B cell (primary cell): ENCODE results near the gene IPCEF1. TPM values are rescaled to one million over a fixed set of nuclear protein-coding genes. Genes with fewer than 3 reads are reported as not detected.

Source experiments
- ATAC-seq: fragments of 200-7000 bp; cut with Tn5 transposase; one replicate; pipeline ENCODE4 v1.10.0; 2021; ENCODE audit warnings: low read depth, mild to moderate bottlenecking, moderate number of reproducible peaks, moderate library complexity
- CTCF ChIA-PET: fragments of 350-600 bp; sonication (Branson Sonifier 250); formaldehyde crosslinking; loops from one replicate; lab custom pipeline; 2021; ENCODE audit warnings: antibody characterized with exemption, inconsistent platforms; lab: Charles Lee
- POLR2A ChIA-PET: fragments of 350-600 bp; sonication (Branson Sonifier 250); formaldehyde crosslinking; loops from one replicate; lab custom pipeline; 2021; ENCODE audit warnings: antibody characterized with exemption; lab: Charles Lee
- DNase-seq: peaks from one replicate; pipeline ENCODE4 v3.0.0; 2013
- H2AFZ ChIP-seq: 2 replicates; pipeline ENCODE4 v1.6.1; 2012; ENCODE audit warnings: mild to moderate bottlenecking, low read depth, low read length; ENCODE audit not compliant: insufficient read depth, poor library complexity, severe bottlenecking
- H3K27ac ChIP-seq, 2 donors: 1 replicate in 1 of 2; 2 replicates in 1 of 2; pipeline ENCODE4 v1.5.1; 2012 to 2013; ENCODE audit warnings: low read length in 2 of 2, mild to moderate bottlenecking in 2 of 2, moderate library complexity in 1 of 2
- H3K27me3 ChIP-seq, 4 experiments: fragments of 200-600 bp in 1 of 4; sonication (generic) in 1 of 4; replicated peaks in 1 of 4; 1 replicate in 2 of 4; 2 replicates in 2 of 4; pipeline versions ENCODE4 v1.6.1 to v1.7.0; 2013 to 2016; ENCODE audit warnings: low read length in 3 of 4, mild to moderate bottlenecking in 2 of 4, mixed read lengths in 1 of 4, moderate library complexity in 1 of 4; ENCODE audit not compliant: insufficient read depth in 4 of 4, control insufficient read depth in 3 of 4; ENCODE audit errors: control extremely low read depth in 1 of 4
- H3K36me3 ChIP-seq, 2 experiments: replicated peaks in 1 of 2; 1 replicate in 1 of 2; 2 replicates in 1 of 2; pipeline versions ENCODE4 v1.6.1 to v1.7.1; 2013; ENCODE audit warnings: low read length in 1 of 2; ENCODE audit not compliant: insufficient read depth in 2 of 2, control insufficient read depth in 1 of 2; ENCODE audit errors: control extremely low read depth in 1 of 2, extremely low read depth in 1 of 2
- H3K4me1 ChIP-seq, 2 donors: fragments of 200-600 bp in 1 of 2; sonication (generic) in 1 of 2; 1 replicate in 1 of 2; 2 replicates in 1 of 2; pipeline versions ENCODE4 v1.5.1 to v1.6.1; 2013 to 2017; ENCODE audit warnings: low read length in 2 of 2; ENCODE audit not compliant: control insufficient read depth in 2 of 2, insufficient read depth in 2 of 2
- H3K4me2 ChIP-seq: replicated peaks from 2 replicates; pipeline ENCODE3; 2012; ENCODE audit warnings: mild to moderate bottlenecking, low read depth, low read length; ENCODE audit not compliant: poor library complexity, severe bottlenecking
- H3K4me3 ChIP-seq, 5 experiments: fragments of 200-600 bp in 1 of 5; sonication (generic) in 1 of 5; 1 replicate in 3 of 5; 2 replicates in 2 of 5; pipeline versions ENCODE4 v1.5.1 to v1.7.0; 2011 to 2016; ENCODE audit warnings: low read length in 4 of 5, mild to moderate bottlenecking in 4 of 5, low read depth in 2 of 5, control low read depth in 1 of 5, moderate library complexity in 1 of 5; ENCODE audit not compliant: insufficient read depth in 1 of 5; ENCODE audit errors: control extremely low read depth in 1 of 5, extremely low read depth in 1 of 5
- H3K79me2 ChIP-seq: fragments of 200-600 bp; sonication (generic); one replicate; pipeline ENCODE4 v1.6.0; 2016; ENCODE audit warnings: low read length; ENCODE audit not compliant: control insufficient read depth, insufficient read depth
- H3K9ac ChIP-seq: fragments of 200-600 bp; sonication (generic); 2 replicates; pipeline ENCODE4 v1.6.1; 2017; ENCODE audit warnings: mild to moderate bottlenecking, low read length, moderate library complexity
- H3K9me3 ChIP-seq, 3 donors: one replicate each; pipeline versions ENCODE4 v1.6.1 to v1.7.1; 2013; ENCODE audit warnings: low read length in 2 of 3; ENCODE audit not compliant: control insufficient read depth in 2 of 3, insufficient read depth in 1 of 3; ENCODE audit errors: control extremely low read depth in 1 of 3
- H4K20me1 ChIP-seq: 2 replicates; pipeline ENCODE4 v1.6.0; 2012; ENCODE audit warnings: mild to moderate bottlenecking, low read length; ENCODE audit not compliant: insufficient read depth, control insufficient read depth, poor library complexity, severe bottlenecking
- H3K27ac Mint-ChIP-seq: one replicate; pipeline ENCODE4 v1.8.0; 2021; ENCODE audit warnings: mixed read lengths
- H3K27me3 Mint-ChIP-seq: one replicate; pipeline ENCODE4 v1.8.0; 2021; ENCODE audit warnings: mixed read lengths
- H3K4me1 Mint-ChIP-seq: one replicate; pipeline ENCODE4 v1.8.0; 2021; ENCODE audit warnings: mixed read lengths
- H3K4me3 Mint-ChIP-seq: one replicate; pipeline ENCODE4 v1.8.0; 2021; ENCODE audit warnings: mixed read lengths
- H3K9me3 Mint-ChIP-seq: one replicate; pipeline ENCODE4 v1.8.0; 2022; ENCODE audit warnings: mixed read lengths; ENCODE audit not compliant: insufficient read depth
- EZH2 ChIP-seq: IDR thresholded peaks from 2 replicates; pipeline ENCODE4 v1.6.1; 2012; ENCODE audit warnings: borderline replicate concordance, low read depth, mild to moderate bottlenecking, moderate library complexity, low read length; ENCODE audit not compliant: insufficient read depth, poor library complexity, severe bottlenecking
- WGBS: methylation state at CpG from one replicate; pipeline ENCODE4 v1.1.5; 2013; ENCODE audit warnings: missing lambda C conversion rate; ENCODE audit not compliant: insufficient coverage; 5-methylcytosine and 5-hydroxymethylcytosine counted together
- intact Hi-C: fragments of 100-400 bp; cut with micrococcal nuclease; formaldehyde crosslinking; loops from one replicate; pipeline ENCODE4 v1.10.0; 2022
- polyA plus RNA-seq: library from polyadenylated mRNA; depleted of rRNA; stranded (reverse); fragments of >200 nt; gene quantifications from 2 replicates; pipeline ENCODE4 v1.2.3, GENCODE V29; 2012
- total RNA-seq, 2 donors: library from RNA; stranded (reverse); fragments of 120-200 nt in 1 of 2; gene quantifications; 1 replicate in 1 of 2; 2 replicates in 1 of 2; pipeline versions ENCODE4 v1.2.3 to v1.2.4, GENCODE V29; 2013 to 2022
- TF ChIP-seq, protein P1 (sequence below): fragments of 200-600 bp; IDR thresholded peaks from one replicate; pipeline ENCODE4 v1.8.0; 2022; ENCODE audit warnings: antibody characterized with exemption, mild to moderate bottlenecking

The IPCEF1 gene
- total and polyA plus RNA-seq, 2 donors (not counting 1 experiment from before 2014, with no cell fraction given) = 0.22 to 0.94 TPM

DNA sequence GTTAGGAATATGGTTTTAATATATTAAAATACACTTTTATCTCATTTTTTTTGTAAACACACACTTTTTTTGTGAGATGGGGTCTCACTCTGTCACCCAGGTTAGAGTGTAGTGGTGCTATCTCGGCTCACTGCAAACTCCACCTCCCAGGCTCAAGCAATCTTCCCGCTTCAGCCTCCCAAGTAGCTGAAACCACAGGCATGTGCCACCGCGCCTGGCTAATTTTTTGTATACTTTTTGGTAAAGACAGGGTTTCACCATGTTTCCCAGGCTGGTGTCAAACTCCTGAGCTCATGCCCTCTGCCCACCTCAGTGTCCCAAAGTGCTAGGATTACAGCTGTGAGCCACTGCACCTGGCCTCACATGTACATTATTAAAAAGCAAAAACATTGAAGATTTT is 10.8 kb downstream of the IPCEF1 start:
- Histone ChIP-seq H3K9me3 (peaks cover 0 to 6% (median 4%) of the 10 kb centered on the region in 3 donors), H3K79me2 (no peaks in the 10 kb centered on the region), H2AFZ (no peak overlapping the region), H4K20me1 (no peaks in the 10 kb centered on the region), H3K4me1 (no peaks in the 10 kb centered on the region), H3K36me3 (no peaks in the 10 kb centered on the region), H3K4me2 (no peak overlapping the region), H3K9ac (no peak overlapping the region), H3K27me3 (no peaks in the 10 kb centered on the region), H3K27ac (no peak overlapping the region), H3K4me3 (no peak overlapping the region)
- H3K4me3 Mint-ChIP-seq = no peak overlapping the region
- WGBS = 93% methylated on average over 4 of the region's 4 CpGs
- no peaks in the 10 kb centered on the region for H3K9me3 Mint-ChIP-seq
- ChIA-PET POLR2A (no interaction called here), CTCF (no interaction called here)
- DNase-seq (no peak), ATAC-seq (no peak)
- TF ChIP-seq EZH2 = no peak
- H3K27ac Mint-ChIP-seq = no peak overlapping the region
- H3K4me1 Mint-ChIP-seq = no peaks in the 10 kb centered on the region
- intact Hi-C loops = no loop called here
- no peaks in the 10 kb centered on the region for H3K27me3 Mint-ChIP-seq

DNA sequence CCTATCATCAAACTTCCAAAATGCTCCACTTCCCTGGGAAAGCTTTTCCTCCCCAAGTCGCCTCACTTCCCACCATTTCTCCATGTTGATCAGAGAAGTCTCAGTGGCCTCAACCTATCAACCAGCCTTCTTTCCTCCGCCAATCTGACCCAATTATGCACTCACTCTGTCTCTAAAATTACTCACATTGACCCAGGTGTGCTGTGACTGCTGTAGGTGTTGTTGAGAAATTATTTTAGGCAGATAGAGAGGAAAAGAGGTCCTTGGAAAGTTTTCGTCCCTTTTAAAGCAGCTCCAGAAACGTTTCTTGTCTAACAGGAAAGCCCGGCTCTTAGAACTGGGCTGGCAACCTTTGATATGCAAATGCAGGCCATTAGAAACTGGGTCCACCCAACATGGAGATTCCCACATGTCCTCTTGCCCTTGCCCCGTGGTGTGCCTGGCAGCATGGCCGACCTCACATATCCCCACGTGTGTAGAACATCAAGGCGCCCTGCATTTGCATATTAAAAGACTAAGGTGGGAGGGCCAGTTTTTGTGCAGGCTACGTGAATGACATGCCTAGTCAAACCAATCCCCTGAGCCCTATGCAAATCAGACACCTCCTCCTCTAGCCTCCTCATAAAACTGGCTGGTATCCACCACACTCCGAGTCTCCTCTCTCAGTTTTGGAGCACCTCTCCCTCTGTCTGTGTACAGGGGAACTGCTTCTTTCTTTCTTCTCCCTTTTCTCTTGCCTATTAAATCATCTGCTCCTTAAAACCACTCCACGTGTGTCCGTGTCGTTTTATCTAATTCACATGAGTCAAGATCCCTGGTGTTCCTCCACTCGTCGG is 12.9 kb downstream of the IPCEF1 start:
- CTCF ChIA-PET = no interaction called here
- H3K79me2 ChIP-seq = no peaks in the 10 kb centered on the region
- no peaks in the 10 kb centered on the region for H3K36me3 ChIP-seq
- no peaks in the 10 kb centered on the region for H3K27me3 ChIP-seq
- WGBS = 81% methylated on average over 13 of the region's 16 CpGs
- H3K4me2 ChIP-seq = no peak overlapping the region
- Mint-ChIP-seq H3K9me3 (no peaks in the 10 kb centered on the region), H3K4me1 (no peaks in the 10 kb centered on the region), H3K27ac (no peak overlapping the region), H3K27me3 (no peaks in the 10 kb centered on the region), H3K4me3 (no peak overlapping the region)
- POLR2A ChIA-PET = no interaction called here
- no peak overlapping the region for H3K9ac ChIP-seq
- H3K4me3 ChIP-seq = no peak overlapping the region
- H3K4me1 ChIP-seq = no peaks in the 10 kb centered on the region
- ATAC-seq (no peak), DNase-seq (no peak)
- H2AFZ ChIP-seq = no peak overlapping the region
- peaks cover 0 to 6% (median 4%) of the 10 kb centered on the region in 3 donors for H3K9me3 ChIP-seq
- H3K27ac ChIP-seq = no peak overlapping the region
- TF ChIP-seq, protein P1, sequence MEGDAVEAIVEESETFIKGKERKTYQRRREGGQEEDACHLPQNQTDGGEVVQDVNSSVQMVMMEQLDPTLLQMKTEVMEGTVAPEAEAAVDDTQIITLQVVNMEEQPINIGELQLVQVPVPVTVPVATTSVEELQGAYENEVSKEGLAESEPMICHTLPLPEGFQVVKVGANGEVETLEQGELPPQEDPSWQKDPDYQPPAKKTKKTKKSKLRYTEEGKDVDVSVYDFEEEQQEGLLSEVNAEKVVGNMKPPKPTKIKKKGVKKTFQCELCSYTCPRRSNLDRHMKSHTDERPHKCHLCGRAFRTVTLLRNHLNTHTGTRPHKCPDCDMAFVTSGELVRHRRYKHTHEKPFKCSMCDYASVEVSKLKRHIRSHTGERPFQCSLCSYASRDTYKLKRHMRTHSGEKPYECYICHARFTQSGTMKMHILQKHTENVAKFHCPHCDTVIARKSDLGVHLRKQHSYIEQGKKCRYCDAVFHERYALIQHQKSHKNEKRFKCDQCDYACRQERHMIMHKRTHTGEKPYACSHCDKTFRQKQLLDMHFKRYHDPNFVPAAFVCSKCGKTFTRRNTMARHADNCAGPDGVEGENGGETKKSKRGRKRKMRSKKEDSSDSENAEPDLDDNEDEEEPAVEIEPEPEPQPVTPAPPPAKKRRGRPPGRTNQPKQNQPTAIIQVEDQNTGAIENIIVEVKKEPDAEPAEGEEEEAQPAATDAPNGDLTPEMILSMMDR = no peak
- TF ChIP-seq EZH2 = no peak
- no peaks in the 10 kb centered on the region for H4K20me1 ChIP-seq
- intact Hi-C loops = no loop called here
